IMR-90 (cell line): Measurements from ENCODE around the gene ID3. TPM values are rescaled to one million over a fixed set of nuclear protein-coding genes. Genes with fewer than 3 reads are reported as not detected.

Source experiments
- MAFK ChIP-seq: IDR thresholded peaks from 2 replicates; pipeline ENCODE4 v1.6.1; 2012; ENCODE audit warnings: low read depth, low read length, improper control_type of control experiment
- polyA plus RNA-seq, 3 experiments: library from polyadenylated mRNA; depleted of rRNA; stranded (reverse); fragments of >200 nt; gene quantifications; 2 replicates each; pipeline ENCODE4 v1.2.3, GENCODE V29; 2012; ENCODE audit warnings: low replicate concordance in 1 of 3
- total RNA-seq: library from RNA; depleted of rRNA; stranded (reverse); fragments of >200 nt; gene quantifications from 2 replicates; pipeline ENCODE4 v1.2.3, GENCODE V29; 2012
- TF ChIP-seq, protein P1 (sequence below): fragments of 150-350 bp; IDR thresholded peaks from 2 replicates; pipeline ENCODE4 v1.6.1; 2017; ENCODE audit warnings: mild to moderate bottlenecking, antibody characterized with exemption, low read length, low read depth

ID3 gene
- total and polyA plus RNA-seq, 2 of the 4 experiments (the other 2 are of a cell fraction), result 109 to 304 TPM

GRCh38 chr1:23568608-23569383, 9.5 kb upstream of the ID3 start (continued):
- TF ChIP-seq, protein P1, sequence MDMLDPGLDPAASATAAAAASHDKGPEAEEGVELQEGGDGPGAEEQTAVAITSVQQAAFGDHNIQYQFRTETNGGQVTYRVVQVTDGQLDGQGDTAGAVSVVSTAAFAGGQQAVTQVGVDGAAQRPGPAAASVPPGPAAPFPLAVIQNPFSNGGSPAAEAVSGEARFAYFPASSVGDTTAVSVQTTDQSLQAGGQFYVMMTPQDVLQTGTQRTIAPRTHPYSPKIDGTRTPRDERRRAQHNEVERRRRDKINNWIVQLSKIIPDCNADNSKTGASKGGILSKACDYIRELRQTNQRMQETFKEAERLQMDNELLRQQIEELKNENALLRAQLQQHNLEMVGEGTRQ, result no peak
- no peak for TF ChIP-seq MAFK
